Hepatocyte (in vitro differentiated cells): ENCODE measurements around the gene LHFPL2. TPM values are rescaled to one million over a fixed set of nuclear protein-coding genes. Genes with fewer than 3 reads are reported as not detected.

Experiments used
- DNase-seq: peaks from one replicate; pipeline ENCODE4 v3.0.0-alpha.2; 2016; ENCODE audit warnings: low spot score
- H2AFZ ChIP-seq: fragments of 200-600 bp; sonication (generic); 2 replicates; pipeline ENCODE4 v1.6.0; 2016; ENCODE audit warnings: antibody characterized with exemption, mild to moderate bottlenecking
- H3K27ac ChIP-seq: fragments of 200-600 bp; sonication (generic); 2 replicates; pipeline ENCODE4 v1.5.1; 2016; ENCODE audit warnings: mild to moderate bottlenecking
- H3K27me3 ChIP-seq: fragments of 200-600 bp; sonication (generic); 2 replicates; pipeline ENCODE4 v1.6.1; 2016
- H3K36me3 ChIP-seq: fragments of 200-600 bp; sonication (generic); replicated peaks from 2 replicates; pipeline ENCODE4 v1.5.1; 2016; ENCODE audit warnings: low read depth; ENCODE audit not compliant: insufficient read depth
- H3K4me1 ChIP-seq: fragments of 200-600 bp; sonication (generic); 2 replicates; pipeline ENCODE4 v1.5.1; 2016; ENCODE audit warnings: mild to moderate bottlenecking, moderate library complexity; ENCODE audit not compliant: insufficient read depth
- H3K4me2 ChIP-seq: fragments of 200-600 bp; sonication (generic); 2 replicates; pipeline ENCODE4 v1.6.0; 2016
- H3K4me3 ChIP-seq: fragments of 200-600 bp; sonication (generic); 2 replicates; pipeline ENCODE4 v1.5.1; 2016; ENCODE audit warnings: mild to moderate bottlenecking
- H3K79me2 ChIP-seq: fragments of 200-600 bp; sonication (generic); 2 replicates; pipeline ENCODE4 v1.6.0; 2017; ENCODE audit warnings: mild to moderate bottlenecking
- H3K9me2 ChIP-seq: fragments of 200-600 bp; sonication (generic); replicated peaks from 2 replicates; pipeline ENCODE4 v1.6.0; 2017; ENCODE audit warnings: mild to moderate bottlenecking; ENCODE audit not compliant: insufficient read depth
- H3K9me3 ChIP-seq: fragments of 200-600 bp; sonication (generic); 2 replicates; pipeline ENCODE4 v1.5.1; 2016; ENCODE audit warnings: low read depth, mild to moderate bottlenecking
- H4K20me1 ChIP-seq: fragments of 200-600 bp; sonication (generic); 2 replicates; pipeline ENCODE4 v1.6.0; 2016; ENCODE audit warnings: mild to moderate bottlenecking; ENCODE audit not compliant: insufficient read depth, poor library complexity, severe bottlenecking
- CTCF ChIP-seq: fragments of 200-600 bp; sonication (generic); IDR thresholded peaks from 2 replicates; pipeline ENCODE4 v1.5.1; 2016; ENCODE audit warnings: antibody characterized with exemption, mild to moderate bottlenecking; ENCODE audit not compliant: poor library complexity
- EZH2 ChIP-seq: fragments of 200-600 bp; sonication (generic); IDR thresholded peaks from 2 replicates; pipeline ENCODE4 v1.6.1; 2016; ENCODE audit warnings: antibody characterized with exemption, mild to moderate bottlenecking, borderline replicate concordance
- EZH2phosphoT487 ChIP-seq: fragments of 200-600 bp; sonication (generic); IDR thresholded peaks from one replicate; pipeline ENCODE4 v1.6.1; 2018; ENCODE audit warnings: antibody characterized with exemption, mild to moderate bottlenecking, low read depth, moderate library complexity; ENCODE audit not compliant: unreplicated experiment, severe bottlenecking
- WGBS: methylation state at CpG from one replicate; pipeline ENCODE4 v1.1.6; 2016; ENCODE audit warnings: low lambda C conversion rate; ENCODE audit errors: missing lambda C conversion rate; 5-methylcytosine and 5-hydroxymethylcytosine counted together
- polyA plus RNA-seq: library from polyadenylated mRNA; unstranded; fragments of >200 nt; fragmentation: Nextera tagmentation; extraction: Ambion mirVana; gene quantifications from 2 replicates; pipeline ENCODE4 v1.2.1, GENCODE V29; 2016
- total RNA-seq: library from RNA; depleted of rRNA; stranded (reverse); fragments of >200 nt; gene quantifications from 2 replicates; pipeline ENCODE4 v1.2.3, GENCODE V29; 2014

LHFPL2 gene
- total and polyA plus RNA-seq, 2 experiments from 2014 or later: 15.6 to 39.9 TPM

- Histone ChIP-seq H3K9me2 (no peaks in the 10 kb centered on the region), H4K20me1 (no peaks in the 10 kb centered on the region), H3K27me3 (no peaks in the 10 kb centered on the region), H2AFZ (no peak overlapping the region), H3K9me3 (no peaks in the 10 kb centered on the region), H3K36me3 (no peaks in the 10 kb centered on the region), H3K27ac (no peak overlapping the region), H3K4me1 (peaks cover 7% of the 10 kb centered on the region), H3K79me2 (no peaks in the 10 kb centered on the region), H3K4me2 (no peak overlapping the region), H3K4me3 (no peak overlapping the region)
- no peak for DNase-seq
- TF ChIP-seq CTCF (no peak), EZH2 (no peak), EZH2phosphoT487 (no peak)
- 83% methylated on average over 1 of the region's 1 CpG for WGBS
Measured at GRCh38 chr5:78662323-78662722, 13.8 kb upstream of the LHFPL2 start.

GRCh38 chr5:78661691-78662090 is 13.1 kb upstream of the LHFPL2 start:
- H3K27me3 ChIP-seq: no peaks in the 10 kb centered on the region
- no peak overlapping the region for H3K4me2 ChIP-seq
- H3K79me2 ChIP-seq: no peaks in the 10 kb centered on the region
- WGBS: 92% methylated on average over 1 of the region's 1 CpG
- H3K36me3 ChIP-seq: no peaks in the 10 kb centered on the region
- no peaks in the 10 kb centered on the region for H4K20me1 ChIP-seq
- H3K4me1 ChIP-seq: peaks cover 7% of the 10 kb centered on the region
- no peak for DNase-seq
- no peak overlapping the region for H2AFZ ChIP-seq
- H3K9me3 ChIP-seq: no peaks in the 10 kb centered on the region
- no peak overlapping the region for H3K4me3 ChIP-seq
- TF ChIP-seq EZH2phosphoT487 (no peak), CTCF (no peak), EZH2 (no peak)
- H3K27ac ChIP-seq: no peak overlapping the region
- no peaks in the 10 kb centered on the region for H3K9me2 ChIP-seq

- no peak overlapping the region for H3K4me3 ChIP-seq
- peaks cover 7% of the 10 kb centered on the region for H3K4me1 ChIP-seq
- no peak overlapping the region for H3K4me2 ChIP-seq
- no peaks in the 10 kb centered on the region for H3K79me2 ChIP-seq
- no peak overlapping the region for H3K27ac ChIP-seq
- no peak for DNase-seq
- WGBS: 100% methylated on average over 1 of the region's 1 CpG
- TF ChIP-seq CTCF (no peak), EZH2 (no peak), EZH2phosphoT487 (no peak)
- H3K27me3 ChIP-seq: no peaks in the 10 kb centered on the region
- H3K36me3 ChIP-seq: no peaks in the 10 kb centered on the region
- H2AFZ ChIP-seq: no peak overlapping the region
- H4K20me1 ChIP-seq: no peaks in the 10 kb centered on the region
- no peaks in the 10 kb centered on the region for H3K9me2 ChIP-seq
- no peaks in the 10 kb centered on the region for H3K9me3 ChIP-seq
Measured at GRCh38 chr5:78661044-78661443, 12.5 kb upstream of the LHFPL2 start.

GRCh38 chr5:78660401-78660800 is 11.8 kb upstream of the LHFPL2 start:
- TF ChIP-seq EZH2phosphoT487: no peak
- no peak for TF ChIP-seq EZH2
- TF ChIP-seq CTCF: no peak
- Histone ChIP-seq H3K27ac (no peak overlapping the region), H3K4me3 (no peak overlapping the region), H4K20me1 (no peaks in the 10 kb centered on the region), H3K36me3 (no peaks in the 10 kb centered on the region), H2AFZ (no peak overlapping the region), H3K4me1 (peaks cover under 1% of the 10 kb centered on the region), H3K27me3 (no peaks in the 10 kb centered on the region), H3K9me3 (no peaks in the 10 kb centered on the region), H3K79me2 (no peaks in the 10 kb centered on the region), H3K4me2 (no peak overlapping the region), H3K9me2 (no peaks in the 10 kb centered on the region)
- DNase-seq: no peak
- 37% methylated on average over 1 of the region's 1 CpG for WGBS
